CD14-positive monocyte (primary cell): Measurements from ENCODE around the gene ACTL8. TPM values are rescaled to one million over a fixed set of nuclear protein-coding genes. Genes with fewer than 3 reads are reported as not detected.

ENCODE experiments used
- DNase-seq, 3 donors: peaks; one replicate each; pipeline ENCODE4 v3.0.0-alpha.2; 2011 to 2022
- H2AFZ ChIP-seq: 2 replicates; pipeline ENCODE4 v1.6.0; 2012; ENCODE audit warnings: mild to moderate bottlenecking, low read depth, low read length, inconsistent platforms; ENCODE audit not compliant: insufficient read depth, poor library complexity, severe bottlenecking
- H3K27ac ChIP-seq, 2 donors: 1 replicate in 1 of 2; 2 replicates in 1 of 2; pipeline ENCODE4 v1.5.1; 2012 to 2013; ENCODE audit warnings: low read length in 2 of 2, control low read depth in 1 of 2, inconsistent platforms in 1 of 2, low read depth in 1 of 2, mild to moderate bottlenecking in 1 of 2
- H3K27me3 ChIP-seq, 2 donors: one replicate each; pipeline versions ENCODE4 v1.6.0 to v1.6.1; 2011 to 2013; ENCODE audit warnings: low read length in 2 of 2; ENCODE audit not compliant: control insufficient read depth in 2 of 2, insufficient read depth in 2 of 2
- H3K36me3 ChIP-seq, 2 donors: replicated peaks in 1 of 2; 1 replicate in 1 of 2; 2 replicates in 1 of 2; pipeline versions ENCODE4 v1.5.1 to v1.6.1; 2012 to 2013; ENCODE audit warnings: low read length in 2 of 2, control low read depth in 1 of 2, inconsistent platforms in 1 of 2, mild to moderate bottlenecking in 1 of 2; ENCODE audit not compliant: insufficient read depth in 2 of 2, control insufficient read depth in 1 of 2
- H3K4me1 ChIP-seq, 2 donors: 1 replicate in 1 of 2; 2 replicates in 1 of 2; pipeline versions ENCODE4 v1.5.1 to v1.6.1; 2012 to 2013; ENCODE audit warnings: low read length in 2 of 2, control low read depth in 1 of 2, inconsistent platforms in 1 of 2, mild to moderate bottlenecking in 1 of 2, moderate library complexity in 1 of 2; ENCODE audit not compliant: insufficient read depth in 2 of 2, control insufficient read depth in 1 of 2
- H3K4me2 ChIP-seq: replicated peaks from 2 replicates; pipeline ENCODE3; 2012; ENCODE audit warnings: low read length, moderate library complexity, mild to moderate bottlenecking; ENCODE audit not compliant: poor library complexity, severe bottlenecking; ENCODE audit errors: extremely low read depth
- H3K4me3 ChIP-seq, 3 experiments: fragments of 200-600 bp in 1 of 3; sonication (generic) in 1 of 3; replicated peaks in 1 of 3; 1 replicate in 2 of 3; 2 replicates in 1 of 3; pipeline ENCODE4 v1.5.1; 2011 to 2013; ENCODE audit warnings: low read length in 3 of 3, mild to moderate bottlenecking in 3 of 3, control low read depth in 2 of 3, low read depth in 2 of 3, inconsistent platforms in 1 of 3, moderate library complexity in 1 of 3
- H3K79me2 ChIP-seq: 2 replicates; pipeline ENCODE4 v1.6.0; 2012; ENCODE audit warnings: mild to moderate bottlenecking, control low read depth, inconsistent platforms, low read length, moderate library complexity; ENCODE audit not compliant: insufficient read depth
- H3K9ac ChIP-seq: 2 replicates; pipeline ENCODE4 v1.6.0; 2017; ENCODE audit warnings: low read length, mild to moderate bottlenecking; ENCODE audit not compliant: insufficient read depth, poor library complexity, severe bottlenecking
- H3K9me3 ChIP-seq, 2 donors: replicated peaks in 1 of 2; 1 replicate in 1 of 2; 2 replicates in 1 of 2; pipeline versions ENCODE4 v1.5.1 to v1.6.1; 2012 to 2013; ENCODE audit warnings: low read length in 2 of 2, control low read depth in 1 of 2; ENCODE audit not compliant: control insufficient read depth in 1 of 2, insufficient read depth in 1 of 2
- H4K20me1 ChIP-seq: 2 replicates; pipeline ENCODE4 v1.6.0; 2012; ENCODE audit warnings: mild to moderate bottlenecking, low read length, control low read depth, moderate library complexity; ENCODE audit not compliant: insufficient read depth
- H3K27ac Mint-ChIP-seq, 7 donors: one replicate each; pipeline ENCODE4 v1.8.0; 2020; ENCODE audit warnings: mild to moderate bottlenecking in 7 of 7, mixed read lengths in 7 of 7, moderate library complexity in 6 of 7, inconsistent platforms in 2 of 7
- H3K27me3 Mint-ChIP-seq, 3 donors: one replicate each; pipeline ENCODE4 v1.8.0; 2021 to 2022; ENCODE audit warnings: low read depth in 3 of 3, mild to moderate bottlenecking in 3 of 3, mixed read lengths in 3 of 3, moderate library complexity in 3 of 3, inconsistent platforms in 1 of 3
- H3K36me3 Mint-ChIP-seq, 2 donors: one replicate each; pipeline ENCODE4 v1.8.0; 2020; ENCODE audit warnings: mixed read lengths in 2 of 2, inconsistent platforms in 1 of 2, mild to moderate bottlenecking in 1 of 2
- H3K4me1 Mint-ChIP-seq: one replicate; pipeline ENCODE4 v1.8.0; 2020; ENCODE audit warnings: mild to moderate bottlenecking, mixed read lengths
- H3K4me3 Mint-ChIP-seq, 2 donors: one replicate each; pipeline ENCODE4 v1.8.0; 2020; ENCODE audit warnings: mild to moderate bottlenecking in 2 of 2, mixed read lengths in 2 of 2, moderate library complexity in 1 of 2
- H3K9me3 Mint-ChIP-seq, 7 donors: one replicate each; pipeline ENCODE4 v1.8.0; 2020 to 2022; ENCODE audit warnings: mixed read lengths in 7 of 7, mild to moderate bottlenecking in 6 of 7, moderate library complexity in 6 of 7, inconsistent platforms in 2 of 7
- CTCF ChIP-seq: fragments of 200-600 bp; IDR thresholded peaks from one replicate; pipeline ENCODE4 v1.8.0; 2022; ENCODE audit warnings: antibody characterized with exemption, mild to moderate bottlenecking
- WGBS: methylation state at CpG from one replicate; pipeline ENCODE4 v1.1.5; 2013; ENCODE audit warnings: missing lambda C conversion rate; ENCODE audit not compliant: insufficient coverage; 5-methylcytosine and 5-hydroxymethylcytosine counted together
- intact Hi-C, 2 donors: fragments of 100-400 bp; cut with micrococcal nuclease; formaldehyde crosslinking; loops; one replicate each; pipeline versions ENCODE4 v1.15.0 to v1.15.1; 2023
- polyA plus RNA-seq, 3 donors: library from polyadenylated mRNA; depleted of rRNA in 1 of 3; unstranded in 2 of 3; stranded (reverse) in 1 of 3; fragments of 300-500 nt in 2 of 3; fragments of >200 nt in 1 of 3; fragmentation: Illumina TruSeq in 2 of 3; gene quantifications; 1 replicate in 2 of 3; 2 replicates in 1 of 3; pipeline ENCODE4 v1.2.3, GENCODE V29; 2012 to 2021

Gene ACTL8
- polyA plus RNA-seq, 3 donors = not detected

GRCh38 chr1:17723684-17724083 lies 31.4 kb upstream of the ACTL8 start:
- Histone ChIP-seq H2AFZ (no peak overlapping the region), H3K79me2 (no peaks in the 10 kb centered on the region), H3K9me3 (peaks cover 7 to 16% of the 10 kb centered on the region in 2 donors), H3K4me3 (no peak overlapping the region), H3K36me3 (no peaks in the 10 kb centered on the region), H3K4me2 (no peak overlapping the region), H3K27me3 (no peaks in the 10 kb centered on the region), H3K4me1 (no peaks in the 10 kb centered on the region), H4K20me1 (no peaks in the 10 kb centered on the region), H3K9ac (no peak overlapping the region), H3K27ac (no peak overlapping the region)
- Mint-ChIP-seq H3K9me3 (peaks cover 9 to 19% (median 13%) of the 10 kb centered on the region in 7 donors), H3K4me1 (no peaks in the 10 kb centered on the region), H3K27ac (no peak overlapping the region), H3K4me3 (no peak overlapping the region), H3K27me3 (peaks cover 5 to 19% (median 10%) of the 10 kb centered on the region in 3 donors), H3K36me3 (no peaks in the 10 kb centered on the region)
- 53% methylated on average over 3 of the region's 6 CpGs for WGBS
- intact Hi-C loops = no loop called here
- TF ChIP-seq CTCF = no peak
- no peak for DNase-seq

- Mint-ChIP-seq H3K4me3 (no peak overlapping the region), H3K27me3 (peaks cover 5 to 19% (median 10%) of the 10 kb centered on the region in 3 donors)
- H3K27ac ChIP-seq = no peak overlapping the region
Measured at GRCh38 chr1:17724150-17724549, 31.0 kb upstream of the ACTL8 start.

More at GRCh38 chr1:17724150-17724549, 31.0 kb upstream of the ACTL8 start:
- H3K79me2 ChIP-seq = no peaks in the 10 kb centered on the region
- no peaks in the 10 kb centered on the region for H3K4me1 ChIP-seq
- no peak for DNase-seq
- peaks cover 9 to 20% of the 10 kb centered on the region in 2 donors for H3K9me3 ChIP-seq
- H2AFZ ChIP-seq = no peak overlapping the region
- H3K27ac Mint-ChIP-seq = no peak overlapping the region
- H3K27me3 ChIP-seq = no peaks in the 10 kb centered on the region
- H3K4me2 ChIP-seq = no peak overlapping the region
- no peak overlapping the region for H3K9ac ChIP-seq
- WGBS = no CpG with 5 or more reads among the region's 6 CpGs
- H3K9me3 Mint-ChIP-seq = peaks cover 9 to 20% (median 13%) of the 10 kb centered on the region in 7 donors
- no peaks in the 10 kb centered on the region for H3K36me3 ChIP-seq
- no peaks in the 10 kb centered on the region for H3K36me3 Mint-ChIP-seq
- intact Hi-C loops = no loop called here
- H4K20me1 ChIP-seq = no peaks in the 10 kb centered on the region
- no peak overlapping the region for H3K4me3 ChIP-seq
- TF ChIP-seq CTCF = no peak
- no peaks in the 10 kb centered on the region for H3K4me1 Mint-ChIP-seq
